Measurements from ENCODE around the gene NDUFB3. TPM values are rescaled to one million over a fixed set of nuclear protein-coding genes. Genes with fewer than 3 reads are reported as not detected.

Gene NDUFB3
- total RNA-seq, 6 experiments from 2014 or later = 44.5 to 63.9 (median 48.7) TPM

GRCh38 chr2:201110615-201111014, 38.8 kb downstream of the NDUFB3 start:
- no peaks in the 10 kb centered on the region for H3K27me3 ChIP-seq
- H3K9me3 ChIP-seq = no peaks in the 10 kb centered on the region
- H3K4me3 ChIP-seq = no peak overlapping the region
- no peak for ATAC-seq
- no peaks in the 10 kb centered on the region for H3K36me3 ChIP-seq
- no peak for DNase-seq
- no peak overlapping the region for H3K27ac ChIP-seq
- peaks cover 0 to 5% (median 2%) of the 10 kb centered on the region in 4 donors for H3K4me1 ChIP-seq
- intact Hi-C loops (cut with DNase I) = no loop called here
- no peak for TF ChIP-seq CTCF (IDR thresholded peaks at IDR 0.05)
- no peak for TF ChIP-seq POLR2A (IDR thresholded peaks at IDR 0.05)

- intact Hi-C loops (cut with DNase I) = no loop called here
- Histone ChIP-seq H3K4me3 (no peak overlapping the region), H3K4me1 (peaks cover 0 to 5% (median 2%) of the 10 kb centered on the region in 4 donors), H3K27ac (no peak overlapping the region), H3K27me3 (no peaks in the 10 kb centered on the region), H3K36me3 (no peaks in the 10 kb centered on the region), H3K9me3 (no peaks in the 10 kb centered on the region)
- WGBS (ENCODE audit: insufficient coverage, low coverage, low lambda C conversion rate, missing lambda C conversion rate) = 95% methylated on average over 3 of the region's 3 CpGs
- ATAC-seq (no peak), DNase-seq (no peak)
- no peak for TF ChIP-seq POLR2A (IDR thresholded peaks at IDR 0.05)
- no peak for TF ChIP-seq CTCF (IDR thresholded peaks at IDR 0.05)
Observed at GRCh38 chr2:201111096-201111495, 39.3 kb downstream of the NDUFB3 start.

GRCh38 chr2:201114350-201114749, 42.5 kb downstream of the NDUFB3 start:
- Histone ChIP-seq H3K36me3 (no peaks in the 10 kb centered on the region), H3K27ac (peak overlapping the region in 2 of 3 donors; percentile 100), H3K4me3 (no peak overlapping the region), H3K4me1 (peaks cover 0 to 9% (median 2%) of the 10 kb centered on the region in 4 donors), H3K27me3 (no peaks in the 10 kb centered on the region), H3K9me3 (no peaks in the 10 kb centered on the region)
- DNase-seq (peak in 1 of 3 donors; percentile 33), ATAC-seq (no peak)
- intact Hi-C loops (cut with DNase I) = no loop called here
- TF ChIP-seq POLR2A (IDR thresholded peaks at IDR 0.05) (no peak), CTCF (IDR thresholded peaks at IDR 0.05) (no peak)
- WGBS (ENCODE audit: insufficient coverage, low coverage, low lambda C conversion rate, missing lambda C conversion rate) = 59% methylated on average over 4 of the region's 4 CpGs

GRCh38 chr2:201114846-201115245, 43.0 kb downstream of the NDUFB3 start:
- no peak for ATAC-seq
- DNase-seq = peak in 1 of 3 donors; percentile 30
- no peaks in the 10 kb centered on the region for H3K27me3 ChIP-seq
- H3K36me3 ChIP-seq = no peaks in the 10 kb centered on the region
- no peaks in the 10 kb centered on the region for H3K9me3 ChIP-seq
- TF ChIP-seq POLR2A (IDR thresholded peaks at IDR 0.05) = no peak
- TF ChIP-seq CTCF (IDR thresholded peaks at IDR 0.05) = no peak
- peaks cover 0 to 14% (median 2%) of the 10 kb centered on the region in 4 donors for H3K4me1 ChIP-seq
- H3K27ac ChIP-seq = peak overlapping the region; percentile 99 to 100 (median 100)
- intact Hi-C loops (cut with DNase I) = no loop called here
- peak overlapping the region in 2 of 3 donors; percentile 68 to 90 for H3K4me3 ChIP-seq
